PC-3 (cell line): ENCODE data around the gene UNC5B.

Source experiments
- EZH2 ChIP-seq: fragments of 300-600 bp; sonication (generic); IDR thresholded peaks from one replicate; pipeline ENCODE4 v1.6.1; 2017; ENCODE audit warnings: antibody characterized with exemption, mild to moderate bottlenecking, low read length; ENCODE audit not compliant: unreplicated experiment
- TF ChIP-seq, protein P1 (sequence below): fragments of 300-600 bp; sonication (generic); conservative IDR thresholded peaks from 2 replicates; pipeline ENCODE4 v1.5.1; 2017; ENCODE audit warnings: antibody characterized with exemption, low read depth, mild to moderate bottlenecking, low read length

DNA sequence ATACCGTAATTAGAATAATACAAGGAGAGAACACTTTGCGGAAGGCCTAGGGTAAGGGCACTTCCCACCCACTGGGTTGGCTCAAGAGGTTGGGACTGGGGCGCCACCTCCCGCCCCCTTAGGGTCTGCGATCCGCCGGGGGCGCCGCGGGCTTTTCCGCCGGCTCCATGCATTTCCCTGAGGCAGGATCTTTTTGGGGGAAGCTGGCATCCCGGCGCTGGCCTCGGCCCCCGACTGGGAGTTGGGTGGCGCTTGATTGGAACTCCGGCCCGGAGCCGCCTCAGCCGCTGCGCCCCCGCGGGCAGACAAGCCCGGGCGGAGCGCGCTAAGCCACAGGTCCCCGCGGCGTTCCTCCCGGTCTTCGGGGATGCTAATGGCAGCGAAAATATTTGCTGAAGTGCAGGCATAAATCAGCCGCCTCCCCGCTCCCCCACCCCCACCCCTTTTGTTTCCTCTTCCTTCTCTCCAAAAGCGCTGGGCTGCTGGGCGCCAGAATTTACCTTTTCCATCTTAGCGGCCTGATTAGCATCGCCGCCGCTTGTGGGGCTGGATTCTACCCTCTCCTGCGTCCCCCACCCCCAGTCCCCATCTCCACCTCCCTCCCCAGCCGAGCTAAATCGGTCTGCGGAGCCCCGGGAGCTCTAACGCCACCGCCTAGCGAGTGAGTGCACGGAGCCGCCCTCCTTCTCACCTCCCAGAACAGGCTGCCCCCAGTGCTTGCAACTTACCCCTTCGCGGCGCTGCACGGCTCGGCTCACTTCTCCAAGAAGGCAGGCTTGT, 5.1 kb downstream of the UNC5B start:
- TF ChIP-seq EZH2: no peak
- TF ChIP-seq, protein P1, sequence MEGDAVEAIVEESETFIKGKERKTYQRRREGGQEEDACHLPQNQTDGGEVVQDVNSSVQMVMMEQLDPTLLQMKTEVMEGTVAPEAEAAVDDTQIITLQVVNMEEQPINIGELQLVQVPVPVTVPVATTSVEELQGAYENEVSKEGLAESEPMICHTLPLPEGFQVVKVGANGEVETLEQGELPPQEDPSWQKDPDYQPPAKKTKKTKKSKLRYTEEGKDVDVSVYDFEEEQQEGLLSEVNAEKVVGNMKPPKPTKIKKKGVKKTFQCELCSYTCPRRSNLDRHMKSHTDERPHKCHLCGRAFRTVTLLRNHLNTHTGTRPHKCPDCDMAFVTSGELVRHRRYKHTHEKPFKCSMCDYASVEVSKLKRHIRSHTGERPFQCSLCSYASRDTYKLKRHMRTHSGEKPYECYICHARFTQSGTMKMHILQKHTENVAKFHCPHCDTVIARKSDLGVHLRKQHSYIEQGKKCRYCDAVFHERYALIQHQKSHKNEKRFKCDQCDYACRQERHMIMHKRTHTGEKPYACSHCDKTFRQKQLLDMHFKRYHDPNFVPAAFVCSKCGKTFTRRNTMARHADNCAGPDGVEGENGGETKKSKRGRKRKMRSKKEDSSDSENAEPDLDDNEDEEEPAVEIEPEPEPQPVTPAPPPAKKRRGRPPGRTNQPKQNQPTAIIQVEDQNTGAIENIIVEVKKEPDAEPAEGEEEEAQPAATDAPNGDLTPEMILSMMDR: no peak
